K562 (cell line): ENCODE results near the gene TMEM72. TPM values are rescaled to one million over a fixed set of nuclear protein-coding genes. Genes with fewer than 3 reads are reported as not detected.
A peak's percentile ranks its signal among the peaks of the same experiment; 100 is the strongest.

Experiments used
- ASH1L ChIP-seq: fragments of 450-650 bp; IDR thresholded peaks from 2 replicates; pipeline ENCODE4 v1.6.1; 2018; ENCODE audit warnings: borderline replicate concordance, mild to moderate bottlenecking, low read depth; ENCODE audit not compliant: partially characterized antibody
- ATF1 ChIP-seq, 2 experiments: fragments of 450-650 bp in 1 of 2; IDR thresholded peaks; 2 replicates each; pipeline ENCODE4 v1.6.1; 2016; ENCODE audit warnings: missing compliant biosample characterization in 1 of 2, missing genetic modification characterization in 1 of 2
- CREB5 ChIP-seq: fragments of 250-450 bp; sonication (Bioruptor Pico); IDR thresholded peaks from 2 replicates; pipeline ENCODE4 v1.5.0; 2020; ENCODE audit warnings: mild to moderate bottlenecking
- DEAF1 ChIP-seq: fragments of 450-650 bp; formaldehyde crosslinking; IDR thresholded peaks from 2 replicates; pipeline ENCODE4 v1.4.0; 2020; ENCODE audit warnings: mild to moderate bottlenecking, moderate library complexity
- FOXJ2 ChIP-seq: fragments of 200-800 bp; sonication (Bioruptor generic); IDR thresholded peaks from 2 replicates; pipeline ENCODE4 v1.6.1; 2016; ENCODE audit warnings: missing genetic modification characterization, missing compliant biosample characterization
- GATAD2A ChIP-seq: fragments of 450-650 bp; IDR thresholded peaks from 2 replicates; pipeline ENCODE4 v1.6.1; 2017
- HDAC3 ChIP-seq: fragments of 450-650 bp; IDR thresholded peaks from 2 replicates; pipeline ENCODE4 v1.6.1; 2018; ENCODE audit warnings: borderline replicate concordance, mild to moderate bottlenecking, moderate library complexity; ENCODE audit not compliant: partially characterized antibody
- HDGF ChIP-seq: fragments of 450-650 bp; IDR thresholded peaks from 2 replicates; pipeline ENCODE4 v1.6.1; 2016
- KLF13 ChIP-seq: fragments of 450-650 bp; IDR thresholded peaks from 2 replicates; pipeline ENCODE4 v1.6.1; 2016; ENCODE audit warnings: missing genetic modification characterization, low read depth, mild to moderate bottlenecking, missing compliant biosample characterization, moderate library complexity, borderline replicate concordance
- MYC ChIP-seq, 2 experiments: fragments of 250-450 bp in 1 of 2; sonication (Bioruptor Pico) in 1 of 2; IDR thresholded peaks; 2 replicates each; pipeline versions ENCODE4 v1.5.1 to v1.6.1; 2012 to 2021; ENCODE audit warnings: low read depth in 2 of 2, borderline replicate concordance in 1 of 2, improper control_type of control experiment in 1 of 2, low read length in 1 of 2, mild to moderate bottlenecking in 1 of 2, moderate library complexity in 1 of 2
- NR2C1 ChIP-seq, 2 experiments: fragments of 450-650 bp; IDR thresholded peaks; 2 replicates each; pipeline ENCODE4 v1.6.1; 2017; ENCODE audit warnings: mild to moderate bottlenecking in 2 of 2, antibody characterized with exemption in 1 of 2, inconsistent platforms in 1 of 2, missing compliant biosample characterization in 1 of 2, missing genetic modification characterization in 1 of 2
- NR4A1 ChIP-seq, 2 experiments: fragments of 250-450 bp in 1 of 2; fragments of 450-650 bp in 1 of 2; sonication (Bioruptor Pico) in 1 of 2; IDR thresholded peaks; 2 replicates each; pipeline versions ENCODE4 v1.4.0 to v1.6.1; 2016 to 2020; ENCODE audit warnings: mild to moderate bottlenecking in 2 of 2, missing compliant biosample characterization in 1 of 2, missing genetic modification characterization in 1 of 2, moderate library complexity in 1 of 2
- PPARD ChIP-seq: fragments of 250-450 bp; sonication (Bioruptor Pico); IDR thresholded peaks from 2 replicates; pipeline ENCODE4 v1.8.0; 2022; ENCODE audit warnings: inconsistent platforms, mild to moderate bottlenecking, moderate library complexity
- TCF7L2 ChIP-seq: fragments of 150-350 bp; IDR thresholded peaks from 2 replicates; pipeline ENCODE4 v1.6.1; 2016; ENCODE audit warnings: low read depth, mild to moderate bottlenecking, low read length, moderate library complexity
- YBX1 ChIP-seq: fragments of 450-650 bp; IDR thresholded peaks from 2 replicates; pipeline ENCODE4 v1.7.1; 2016; ENCODE audit warnings: mild to moderate bottlenecking
- ZBTB49 ChIP-seq: sonication (generic); formaldehyde crosslinking; IDR thresholded peaks from 2 replicates; pipeline ENCODE4 v1.8.0; 2022; ENCODE audit warnings: missing genetic modification reagents, mild to moderate bottlenecking, borderline replicate concordance
- polyA plus RNA-seq, 8 experiments: library from polyadenylated mRNA; depleted of rRNA in 4 of 8; stranded (reverse) in 5 of 8; unstranded in 3 of 8; fragments of >200 nt; fragmentation: Nextera tagmentation in 2 of 8; fragmentation: Illumina TruSeq in 1 of 8; extraction: Ambion mirVana in 2 of 8; extraction: Trizol in 1 of 8; gene quantifications; 2 replicates each; pipeline versions ENCODE4 v1.2.1 to v1.2.3, GENCODE V29; 2011 to 2014; ENCODE audit warnings: inconsistent platforms in 1 of 8, missing spikeins in 1 of 8
- total RNA-seq, 7 experiments: library from RNA; depleted of rRNA in 6 of 7; stranded (reverse); fragments of >200 nt in 6 of 7; fragmentation: Illumina TruSeq in 2 of 7; extraction: Trizol in 2 of 7; gene quantifications; 2 replicates each; pipeline versions ENCODE4 v1.2.1 to v1.2.3, GENCODE V29; 2011 to 2021; ENCODE audit warnings: low replicate concordance in 1 of 7
- TF ChIP-seq, protein P1 (sequence below): fragments of 200-400 bp; formaldehyde crosslinking; IDR thresholded peaks from 2 replicates; pipeline ENCODE4 v1.6.1; 2017; ENCODE audit warnings: mild to moderate bottlenecking, low read depth, low read length, moderate library complexity
- TF ChIP-seq, protein P2 (sequence below): fragments of 450-650 bp; IDR thresholded peaks from 2 replicates; pipeline ENCODE4 v1.6.1; 2014; ENCODE audit warnings: low read depth, mild to moderate bottlenecking, moderate library complexity, borderline replicate concordance

The TMEM72 gene
- total and polyA plus RNA-seq, 9 of the 15 experiments (the other 6 are each of a cell fraction or from before 2014, with no cell fraction given) = not detected

GRCh38 chr10:44925224-44925623 is 14.1 kb downstream of the TMEM72 start (continued):
- TF ChIP-seq MYC (IDR thresholded peaks at IDR 0.05; ENCODE audit: low read depth, low read length) (no peak), MYC (CRISPR knock-in tag; IDR thresholded peaks at IDR 0.05; ENCODE audit: borderline replicate concordance, low read depth) (no peak), YBX1 (no peak), ZBTB49 (CRISPR knock-in tag) (no peak), TCF7L2 (no peak), ASH1L (no peak), KLF13 (tag) (no peak), HDAC3 (no peak), CREB5 (CRISPR knock-in tag) (no peak), NR2C1 (IDR thresholded peaks at IDR 0.05) (no peak), NR2C1 (tag; IDR thresholded peaks at IDR 0.05) (no peak), HDGF (no peak), GATAD2A (no peak), DEAF1 (CRISPR knock-in tag) (peak; percentile 14; the same call in 1 of the 2 replicates), FOXJ2 (tag) (no peak), PPARD (CRISPR knock-in tag) (no peak), ATF1 (CRISPR knock-in tag; IDR thresholded peaks at IDR 0.05) (no peak), ATF1 (tag; IDR thresholded peaks at IDR 0.05) (peak; percentile 70), NR4A1 (CRISPR knock-in tag; IDR thresholded peaks at IDR 0.05) (no peak), NR4A1 (tag; IDR thresholded peaks at IDR 0.05) (no peak)
- TF ChIP-seq, protein P1, sequence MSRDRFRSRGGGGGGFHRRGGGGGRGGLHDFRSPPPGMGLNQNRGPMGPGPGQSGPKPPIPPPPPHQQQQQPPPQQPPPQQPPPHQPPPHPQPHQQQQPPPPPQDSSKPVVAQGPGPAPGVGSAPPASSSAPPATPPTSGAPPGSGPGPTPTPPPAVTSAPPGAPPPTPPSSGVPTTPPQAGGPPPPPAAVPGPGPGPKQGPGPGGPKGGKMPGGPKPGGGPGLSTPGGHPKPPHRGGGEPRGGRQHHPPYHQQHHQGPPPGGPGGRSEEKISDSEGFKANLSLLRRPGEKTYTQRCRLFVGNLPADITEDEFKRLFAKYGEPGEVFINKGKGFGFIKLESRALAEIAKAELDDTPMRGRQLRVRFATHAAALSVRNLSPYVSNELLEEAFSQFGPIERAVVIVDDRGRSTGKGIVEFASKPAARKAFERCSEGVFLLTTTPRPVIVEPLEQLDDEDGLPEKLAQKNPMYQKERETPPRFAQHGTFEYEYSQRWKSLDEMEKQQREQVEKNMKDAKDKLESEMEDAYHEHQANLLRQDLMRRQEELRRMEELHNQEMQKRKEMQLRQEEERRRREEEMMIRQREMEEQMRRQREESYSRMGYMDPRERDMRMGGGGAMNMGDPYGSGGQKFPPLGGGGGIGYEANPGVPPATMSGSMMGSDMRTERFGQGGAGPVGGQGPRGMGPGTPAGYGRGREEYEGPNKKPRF = no peak
- TF ChIP-seq, protein P2, sequence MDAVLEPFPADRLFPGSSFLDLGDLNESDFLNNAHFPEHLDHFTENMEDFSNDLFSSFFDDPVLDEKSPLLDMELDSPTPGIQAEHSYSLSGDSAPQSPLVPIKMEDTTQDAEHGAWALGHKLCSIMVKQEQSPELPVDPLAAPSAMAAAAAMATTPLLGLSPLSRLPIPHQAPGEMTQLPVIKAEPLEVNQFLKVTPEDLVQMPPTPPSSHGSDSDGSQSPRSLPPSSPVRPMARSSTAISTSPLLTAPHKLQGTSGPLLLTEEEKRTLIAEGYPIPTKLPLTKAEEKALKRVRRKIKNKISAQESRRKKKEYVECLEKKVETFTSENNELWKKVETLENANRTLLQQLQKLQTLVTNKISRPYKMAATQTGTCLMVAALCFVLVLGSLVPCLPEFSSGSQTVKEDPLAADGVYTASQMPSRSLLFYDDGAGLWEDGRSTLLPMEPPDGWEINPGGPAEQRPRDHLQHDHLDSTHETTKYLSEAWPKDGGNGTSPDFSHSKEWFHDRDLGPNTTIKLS = peak; percentile 34; the same call in 1 of the 2 replicates
